Measurements from ENCODE around the gene SRMS.

Gene SRMS

GRCh38 chr20:63502671-63503172 lies 44.8 kb downstream of the SRMS start:
- TF ChIP-seq, protein P1, sequence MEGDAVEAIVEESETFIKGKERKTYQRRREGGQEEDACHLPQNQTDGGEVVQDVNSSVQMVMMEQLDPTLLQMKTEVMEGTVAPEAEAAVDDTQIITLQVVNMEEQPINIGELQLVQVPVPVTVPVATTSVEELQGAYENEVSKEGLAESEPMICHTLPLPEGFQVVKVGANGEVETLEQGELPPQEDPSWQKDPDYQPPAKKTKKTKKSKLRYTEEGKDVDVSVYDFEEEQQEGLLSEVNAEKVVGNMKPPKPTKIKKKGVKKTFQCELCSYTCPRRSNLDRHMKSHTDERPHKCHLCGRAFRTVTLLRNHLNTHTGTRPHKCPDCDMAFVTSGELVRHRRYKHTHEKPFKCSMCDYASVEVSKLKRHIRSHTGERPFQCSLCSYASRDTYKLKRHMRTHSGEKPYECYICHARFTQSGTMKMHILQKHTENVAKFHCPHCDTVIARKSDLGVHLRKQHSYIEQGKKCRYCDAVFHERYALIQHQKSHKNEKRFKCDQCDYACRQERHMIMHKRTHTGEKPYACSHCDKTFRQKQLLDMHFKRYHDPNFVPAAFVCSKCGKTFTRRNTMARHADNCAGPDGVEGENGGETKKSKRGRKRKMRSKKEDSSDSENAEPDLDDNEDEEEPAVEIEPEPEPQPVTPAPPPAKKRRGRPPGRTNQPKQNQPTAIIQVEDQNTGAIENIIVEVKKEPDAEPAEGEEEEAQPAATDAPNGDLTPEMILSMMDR (IDR thresholded peaks at IDR 0.05; ENCODE audit: borderline replicate concordance, control extremely low read depth, extremely low read depth, insufficient read depth, missing control alignments), result no peak
- in situ Hi-C loops (cut with MboI; ENCODE audit: low sequenced_read_pairs, unreplicated experiment), result no loop called here
- no peak for DNase-seq (ENCODE audit: low spot score)

- no peak for DNase-seq (ENCODE audit: low spot score)
- TF ChIP-seq, protein P1 (IDR thresholded peaks at IDR 0.05; ENCODE audit: borderline replicate concordance, control extremely low read depth, extremely low read depth, insufficient read depth, missing control alignments), result no peak
- in situ Hi-C loops (cut with MboI; ENCODE audit: low sequenced_read_pairs, unreplicated experiment), result no loop called here
Observed at GRCh38 chr20:63501818-63502670, 45.5 kb downstream of the SRMS start.

DNA sequence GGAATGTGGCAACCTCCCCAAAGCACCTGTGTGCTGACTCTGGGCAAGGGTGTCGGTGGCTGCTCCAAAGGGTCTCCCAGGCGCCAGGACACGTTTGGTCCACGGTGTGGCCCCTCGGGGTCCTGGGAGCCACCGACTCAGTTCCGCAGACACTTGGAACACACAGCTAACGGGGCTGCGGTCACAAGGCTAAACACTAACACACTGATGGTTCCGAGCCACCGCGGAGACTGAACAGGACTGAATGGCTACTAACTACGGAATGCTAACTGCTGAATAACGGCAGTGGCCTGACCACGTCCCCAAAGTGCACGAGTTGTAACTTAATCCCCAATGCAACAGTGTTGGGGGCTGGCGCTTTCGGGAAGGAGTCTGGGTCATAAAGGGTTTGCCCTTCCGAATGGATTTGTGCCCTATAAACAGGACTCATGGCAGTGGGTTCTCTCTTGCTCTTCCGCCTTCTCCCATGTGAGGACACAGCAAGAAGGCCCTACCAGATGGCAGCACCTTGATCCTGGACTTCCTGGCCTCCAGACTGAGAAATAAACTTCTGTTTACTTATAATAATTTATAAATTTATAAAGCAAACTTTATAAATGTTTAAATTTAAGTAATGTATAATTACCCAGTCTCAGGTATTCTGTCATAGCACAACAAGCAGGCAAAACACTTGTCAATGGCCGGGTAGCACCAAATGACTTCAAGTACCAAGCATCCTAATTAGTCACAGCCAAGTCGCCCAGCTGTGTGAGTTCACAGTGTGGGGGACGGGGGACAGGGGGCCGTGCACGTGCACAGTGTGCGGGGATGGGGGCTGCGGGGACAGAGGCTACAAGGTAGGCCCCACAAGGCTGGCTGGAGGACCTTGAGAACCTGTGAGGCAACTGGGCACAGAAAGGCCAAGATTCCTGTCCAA lies 46.4 kb downstream of the SRMS start:
- in situ Hi-C loops (cut with MboI; ENCODE audit: low sequenced_read_pairs, unreplicated experiment), result no loop called here
- no peak for DNase-seq (ENCODE audit: low spot score)
- TF ChIP-seq, protein P1 (IDR thresholded peaks at IDR 0.05; ENCODE audit: borderline replicate concordance, control extremely low read depth, extremely low read depth, insufficient read depth, missing control alignments), result no peak

DNA sequence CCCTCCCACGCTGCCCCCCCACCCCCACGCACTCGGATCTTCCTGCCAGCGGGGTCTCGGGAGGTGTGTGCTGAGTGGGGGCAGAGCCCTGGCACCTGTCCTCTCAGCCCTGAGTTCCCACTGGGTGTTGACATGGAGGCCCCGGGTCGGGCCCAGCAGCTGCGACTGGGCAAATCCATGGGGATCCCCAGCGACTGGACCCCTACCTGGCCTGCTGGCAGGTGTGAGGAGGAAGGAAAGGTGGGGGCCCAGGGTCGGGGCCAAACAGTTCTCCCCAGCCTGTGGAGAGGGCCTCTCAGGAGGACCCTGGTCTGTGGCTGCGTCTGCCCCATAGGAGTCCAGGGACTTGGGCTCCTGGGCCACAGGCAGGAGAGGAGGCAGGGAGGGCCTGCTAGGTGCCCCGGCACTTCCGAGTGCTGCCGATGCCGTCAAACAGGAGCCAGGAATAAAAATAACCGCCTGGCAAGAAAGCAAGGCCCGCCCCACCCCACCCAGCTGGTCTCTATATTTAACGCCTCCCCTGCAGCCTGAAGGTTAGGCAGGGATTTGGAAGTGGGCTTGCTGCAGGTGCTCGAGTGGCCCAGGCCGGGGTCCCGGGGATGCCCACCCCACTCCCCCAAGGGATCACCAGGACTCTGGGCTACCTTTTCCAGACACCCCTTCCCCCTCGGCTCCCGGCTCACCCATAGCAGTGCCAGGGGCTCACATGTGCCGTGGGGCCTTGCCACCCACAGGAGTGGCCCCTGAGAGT lies 47.2 kb downstream of the SRMS start:
- TF ChIP-seq, protein P1 (IDR thresholded peaks at IDR 0.05; ENCODE audit: borderline replicate concordance, control extremely low read depth, extremely low read depth, insufficient read depth, missing control alignments), result no peak
- in situ Hi-C loops (cut with MboI; ENCODE audit: low sequenced_read_pairs, unreplicated experiment), result no loop called here
- no peak for DNase-seq (ENCODE audit: low spot score)

- no peak for DNase-seq (ENCODE audit: low spot score)
- in situ Hi-C loops (cut with MboI; ENCODE audit: low sequenced_read_pairs, unreplicated experiment), result no loop called here
- TF ChIP-seq, protein P1 (IDR thresholded peaks at IDR 0.05; ENCODE audit: borderline replicate concordance, control extremely low read depth, extremely low read depth, insufficient read depth, missing control alignments), result no peak
Observed at GRCh38 chr20:63499338-63499969, 48.1 kb downstream of the SRMS start.
